Endothelial cell of umbilical vein (primary cell): ENCODE measurements around the gene IL25. TPM values are rescaled to one million over a fixed set of nuclear protein-coding genes. Genes with fewer than 3 reads are reported as not detected.

ENCODE experiments used
- BruUV-seq: library from RNA; stranded (reverse); fragments of 400-500 nt; replicated peaks from 2 replicates; lab custom pipeline; 2021; lab: Mats Ljungman, UMichigan
- CTCF ChIA-PET: fragments of 300-600, 350-600 bp; sonication (Branson Sonifier 250); formaldehyde crosslinking; loops from one replicate; lab custom pipeline; 2021; ENCODE audit warnings: antibody characterized with exemption, inconsistent platforms; lab: Charles Lee
- POLR2A ChIA-PET: fragments of 300-600, 350-600 bp; sonication (Branson Sonifier 250); formaldehyde crosslinking; loops from one replicate; lab custom pipeline; 2021; ENCODE audit warnings: antibody characterized with exemption, inconsistent platforms; lab: Charles Lee
- DNase-seq: peaks from one replicate; pipeline ENCODE4 v3.0.0-alpha.2; 2011; ENCODE audit warnings: low read depth, low spot score
- FAIRE-seq: peaks from 2 replicates; lab custom pipeline; 2011; peaks lifted over from hg19 to GRCh38; lab: Jason Lieb, UNC
- H2AFZ ChIP-seq: 2 replicates; pipeline ENCODE4 v1.6.0; 2012; ENCODE audit warnings: low read depth, low read length, control low read depth, inconsistent platforms
- H3K27ac ChIP-seq: 2 replicates; pipeline ENCODE4 v1.5.1; 2011; ENCODE audit warnings: low read depth, mild to moderate bottlenecking, control low read depth, low read length, moderate library complexity; ENCODE audit not compliant: insufficient read depth
- H3K27me3 ChIP-seq, 2 experiments: 2 replicates each; pipeline versions ENCODE4 v1.6.0 to v1.6.1; 2011; ENCODE audit warnings: low read length in 2 of 2, mixed read lengths in 1 of 2; ENCODE audit not compliant: control insufficient read depth in 2 of 2, insufficient read depth in 2 of 2
- H3K36me3 ChIP-seq, 2 experiments: 2 replicates in 1 of 2; 3 replicates in 1 of 2; pipeline ENCODE4 v1.5.1; 2011; ENCODE audit warnings: low read length in 2 of 2, mild to moderate bottlenecking in 1 of 2, moderate library complexity in 1 of 2; ENCODE audit not compliant: control insufficient read depth in 2 of 2, insufficient read depth in 2 of 2; ENCODE audit errors: extremely low read depth in 1 of 2
- H3K4me1 ChIP-seq: 3 replicates; pipeline ENCODE4 v1.5.1; 2011; ENCODE audit warnings: mild to moderate bottlenecking, low read length; ENCODE audit not compliant: control insufficient read depth, insufficient read depth; ENCODE audit errors: extremely low read depth
- H3K4me2 ChIP-seq: 2 replicates; pipeline ENCODE4 v1.6.1; 2011; ENCODE audit warnings: low read length, control low read depth, mixed read lengths; ENCODE audit not compliant: insufficient read depth
- H3K4me3 ChIP-seq, 3 experiments: fragments of 200-600 bp in 1 of 3; sonication (generic), shearing (Covaris generic) in 1 of 3; replicated peaks in 1 of 3; 2 replicates each; pipeline ENCODE4 v1.5.1; 2011 to 2016; ENCODE audit warnings: control low read depth in 3 of 3, low read length in 3 of 3, mild to moderate bottlenecking in 2 of 3, inconsistent platforms in 1 of 3, low read depth in 1 of 3, moderate library complexity in 1 of 3; ENCODE audit not compliant: insufficient read depth in 1 of 3
- H3K79me2 ChIP-seq: 2 replicates; pipeline ENCODE4 v1.6.0; 2012; ENCODE audit warnings: low read length, inconsistent platforms; ENCODE audit not compliant: control insufficient read depth, insufficient read depth
- H3K9ac ChIP-seq: replicated peaks from 2 replicates; pipeline ENCODE3; 2011; ENCODE audit warnings: low read length, control low read depth; ENCODE audit not compliant: insufficient read depth; ENCODE audit errors: extremely low read depth
- H3K9me1 ChIP-seq: replicated peaks from 3 replicates; pipeline ENCODE4 v1.6.0; 2011; ENCODE audit warnings: mild to moderate bottlenecking, low read length; ENCODE audit not compliant: control insufficient read depth, insufficient read depth; ENCODE audit errors: extremely low read depth
- H3K9me3 ChIP-seq: replicated peaks from 2 replicates; pipeline ENCODE4 v1.5.1; 2012; ENCODE audit warnings: low read length, inconsistent platforms; ENCODE audit not compliant: control insufficient read depth, insufficient read depth
- H4K20me1 ChIP-seq: replicated peaks from 2 replicates; pipeline ENCODE3; 2011; ENCODE audit warnings: mild to moderate bottlenecking, low read length; ENCODE audit not compliant: control insufficient read depth, insufficient read depth; ENCODE audit errors: extremely low read depth
- CTCF ChIP-seq, 2 donors: IDR thresholded peaks; 1 replicate in 1 of 2; 2 replicates in 1 of 2; pipeline ENCODE4 v1.5.1; 2011; ENCODE audit warnings: low read length in 2 of 2, mild to moderate bottlenecking in 2 of 2, moderate library complexity in 2 of 2, control low read depth in 1 of 2, inconsistent platforms in 1 of 2, low read depth in 1 of 2; ENCODE audit not compliant: insufficient read depth in 1 of 2; ENCODE audit errors: extremely low read depth in 1 of 2
- EZH2 ChIP-seq: IDR thresholded peaks from 2 replicates; pipeline ENCODE4 v1.6.1; 2012; ENCODE audit warnings: borderline replicate concordance, low read depth, mild to moderate bottlenecking, moderate library complexity, low read length, inconsistent platforms; ENCODE audit not compliant: severe bottlenecking
- FOS ChIP-seq: IDR thresholded peaks from 2 replicates; pipeline ENCODE4 v1.6.1; 2011; ENCODE audit warnings: mild to moderate bottlenecking, low read length, moderate library complexity, borderline replicate concordance; ENCODE audit not compliant: insufficient read depth
- GATA2 ChIP-seq: IDR thresholded peaks from 2 replicates; pipeline ENCODE4 v1.7.0; 2011; ENCODE audit warnings: low read depth, mild to moderate bottlenecking, moderate library complexity, mixed read lengths, low read length; ENCODE audit not compliant: insufficient read length, insufficient read depth
- JUN ChIP-seq: IDR thresholded peaks from 2 replicates; pipeline ENCODE4 v1.6.1; 2011; ENCODE audit warnings: borderline replicate concordance, low read depth; ENCODE audit not compliant: insufficient read length, insufficient read depth
- MAX ChIP-seq: IDR thresholded peaks from 2 replicates; pipeline ENCODE4 v1.6.1; 2011; ENCODE audit not compliant: insufficient read depth, insufficient read length
- MYC ChIP-seq: IDR thresholded peaks from one replicate; pipeline ENCODE4 v1.6.1; 2011; ENCODE audit warnings: mild to moderate bottlenecking, low read depth, low read length
- POLR2A ChIP-seq: IDR thresholded peaks from 2 replicates; pipeline ENCODE4 v1.6.1; 2012; ENCODE audit warnings: low read depth, mild to moderate bottlenecking, control low read depth, low read length
- POLR2AphosphoS5 ChIP-seq: IDR thresholded peaks from 2 replicates; pipeline ENCODE4 v1.6.1; 2012; ENCODE audit warnings: low read depth, mild to moderate bottlenecking, control low read depth, low read length, moderate library complexity; ENCODE audit not compliant: insufficient read depth
- dilution Hi-C: fragments of 300-500 bp; cut with MboI; formaldehyde crosslinking; loops from one replicate; pipeline ENCODE4 v1.15.0; 2019; ENCODE audit warnings: low sequenced_read_pairs; ENCODE audit not compliant: extremely low pct_ligation_motif_present
- intact Hi-C: fragments of 100-400 bp; cut with micrococcal nuclease; formaldehyde crosslinking; loops from one replicate; pipeline ENCODE4 v1.10.0; 2022
- polyA plus RNA-seq, 4 experiments: library from polyadenylated mRNA; depleted of rRNA in 3 of 4; stranded (reverse) in 3 of 4; unstranded in 1 of 4; fragments of >200 nt; gene quantifications; 2 replicates each; pipeline versions ENCODE4 v1.2.1 to v1.2.3, GENCODE V29; 2011 to 2012; ENCODE audit warnings: missing spikeins in 1 of 4
- total RNA-seq: library from RNA; stranded (reverse); gene quantifications from 2 replicates; pipeline ENCODE4 v1.2.3, GENCODE V29; 2021

Gene IL25
- total and polyA plus RNA-seq, 2 donors (not counting 3 experiments of a cell fraction or from before 2014, with no cell fraction given): not detected

GRCh38 chr14:23409475-23409874 is 36.9 kb downstream of the IL25 start:
- no peaks in the 10 kb centered on the region for H3K9me1 ChIP-seq
- no peaks in the 10 kb centered on the region for H4K20me1 ChIP-seq
- FAIRE-seq: no peak
- dilution Hi-C loops (no loop called here), intact Hi-C loops (no loop called here)
- no peak overlapping the region for H3K27ac ChIP-seq
- no peaks in the 10 kb centered on the region for H3K79me2 ChIP-seq
- no peak overlapping the region for H3K4me2 ChIP-seq
- no TSS peak for BruUV-seq
- H3K4me3 ChIP-seq: no peak overlapping the region
- TF ChIP-seq GATA2: no peak
- TF ChIP-seq POLR2A: no peak
- no peak for TF ChIP-seq FOS
- no peak for TF ChIP-seq CTCF (IDR thresholded peaks at IDR 0.05; ENCODE audit: extremely low read depth in 1 of 2, insufficient read depth in 1 of 2, low read depth in 1 of 2, low read length in 2 of 2)
- no peak for TF ChIP-seq MAX
- no peak for TF ChIP-seq POLR2AphosphoS5
- TF ChIP-seq MYC: no peak
- TF ChIP-seq EZH2: no peak
- no peak for TF ChIP-seq JUN
- ChIA-PET POLR2A (no interaction called here), CTCF (interaction anchor here (0.8 kb wide), 1 partner anchor 1188 kb away, joined by 3 read pairs; no protein-coding TSS in a partner anchor)
- no peaks in the 10 kb centered on the region for H3K36me3 ChIP-seq
- no peak overlapping the region for H3K9ac ChIP-seq
- no peaks in the 10 kb centered on the region for H3K9me3 ChIP-seq
- no peak for DNase-seq
- no peak overlapping the region for H2AFZ ChIP-seq
- no peaks in the 10 kb centered on the region for H3K27me3 ChIP-seq
- no peaks in the 10 kb centered on the region for H3K4me1 ChIP-seq
